ENCODE results near the gene OVOL2.

GRCh38 chr20:18001131-18001921 lies 56.4 kb downstream of the OVOL2 start:
- TF ChIP-seq, protein P1, sequence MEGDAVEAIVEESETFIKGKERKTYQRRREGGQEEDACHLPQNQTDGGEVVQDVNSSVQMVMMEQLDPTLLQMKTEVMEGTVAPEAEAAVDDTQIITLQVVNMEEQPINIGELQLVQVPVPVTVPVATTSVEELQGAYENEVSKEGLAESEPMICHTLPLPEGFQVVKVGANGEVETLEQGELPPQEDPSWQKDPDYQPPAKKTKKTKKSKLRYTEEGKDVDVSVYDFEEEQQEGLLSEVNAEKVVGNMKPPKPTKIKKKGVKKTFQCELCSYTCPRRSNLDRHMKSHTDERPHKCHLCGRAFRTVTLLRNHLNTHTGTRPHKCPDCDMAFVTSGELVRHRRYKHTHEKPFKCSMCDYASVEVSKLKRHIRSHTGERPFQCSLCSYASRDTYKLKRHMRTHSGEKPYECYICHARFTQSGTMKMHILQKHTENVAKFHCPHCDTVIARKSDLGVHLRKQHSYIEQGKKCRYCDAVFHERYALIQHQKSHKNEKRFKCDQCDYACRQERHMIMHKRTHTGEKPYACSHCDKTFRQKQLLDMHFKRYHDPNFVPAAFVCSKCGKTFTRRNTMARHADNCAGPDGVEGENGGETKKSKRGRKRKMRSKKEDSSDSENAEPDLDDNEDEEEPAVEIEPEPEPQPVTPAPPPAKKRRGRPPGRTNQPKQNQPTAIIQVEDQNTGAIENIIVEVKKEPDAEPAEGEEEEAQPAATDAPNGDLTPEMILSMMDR (IDR thresholded peaks at IDR 0.05), result no peak
- no peak for TF ChIP-seq POLR2A (IDR thresholded peaks at IDR 0.05)
